HFFc6 (cell line): ENCODE data around the gene GIGYF2. TPM values are rescaled to one million over a fixed set of nuclear protein-coding genes. Genes with fewer than 3 reads are reported as not detected.
A peak's percentile ranks its signal among the peaks of the same experiment; 100 is the strongest.
"Not testable (repeated sequence)": the region's sequence is repeated elsewhere in the genome, so short reads cannot be mapped to it uniquely, and the experiment has no call there.

ENCODE experiments used
- DNase-seq: peaks from one replicate; pipeline ENCODE4 v3.0.0-alpha.2; 2018
- H3K27ac Mint-ChIP-seq: 2 replicates; pipeline ENCODE4 v1.8.0; 2020; ENCODE audit warnings: mild to moderate bottlenecking, mixed read lengths
- H3K27me3 Mint-ChIP-seq: 2 replicates; pipeline ENCODE4 v1.8.0; 2021; ENCODE audit warnings: mild to moderate bottlenecking, moderate library complexity, mixed read lengths; ENCODE audit not compliant: insufficient read depth
- H3K36me3 Mint-ChIP-seq: 2 replicates; pipeline ENCODE4 v1.8.0; 2021; ENCODE audit warnings: low read depth, mixed read lengths
- H3K4me1 Mint-ChIP-seq: 2 replicates; pipeline ENCODE4 v1.8.0; 2020; ENCODE audit warnings: low read depth, mixed read lengths
- H3K4me3 Mint-ChIP-seq: 2 replicates; pipeline ENCODE4 v1.8.0; 2020; ENCODE audit warnings: mild to moderate bottlenecking, moderate library complexity, mixed read lengths
- H3K9me3 Mint-ChIP-seq: 2 replicates; pipeline ENCODE4 v1.8.0; 2020; ENCODE audit warnings: mild to moderate bottlenecking, mixed read lengths
- CTCF ChIP-seq: fragments of 200-600 bp; sonication (generic); IDR thresholded peaks from 2 replicates; pipeline ENCODE4 v1.5.0; 2021; ENCODE audit warnings: antibody characterized with exemption, mild to moderate bottlenecking
- total RNA-seq, 6 experiments: library from RNA; stranded (reverse); fragmentation: NEBNext Ultra II Directional; extraction: Animal tissue kit (Norgen Biotek cat#: 25700); gene quantifications; 2 replicates in 1 of 6; 3 replicates in 5 of 6; pipeline ENCODE4 v1.2.3, GENCODE V29; 2021

GIGYF2 gene
- total RNA-seq, 6 experiments from 2014 or later = 36.9 to 44.6 (median 42.3) TPM

- peak overlapping the region; percentile 54 for H3K27ac Mint-ChIP-seq
- peak overlapping the region; percentile 98 for H3K4me3 Mint-ChIP-seq
- DNase-seq = no peak
- TF ChIP-seq CTCF = no peak
- H3K9me3 Mint-ChIP-seq = no peaks in the 10 kb centered on the region
- peaks cover 29% of the 10 kb centered on the region for H3K4me1 Mint-ChIP-seq
- no peaks in the 10 kb centered on the region for H3K27me3 Mint-ChIP-seq
- peaks cover 28% of the 10 kb centered on the region for H3K36me3 Mint-ChIP-seq
Observed at GRCh38 chr2:232699110-232699509, 2.0 kb downstream of the GIGYF2 start.

GRCh38 chr2:232700154-232700553 is 3.0 kb downstream of the GIGYF2 start:
- H3K9me3 Mint-ChIP-seq = no peaks in the 10 kb centered on the region
- H3K4me3 Mint-ChIP-seq = peak overlapping the region; percentile 98
- no peak for DNase-seq
- H3K4me1 Mint-ChIP-seq = peaks cover 29% of the 10 kb centered on the region
- TF ChIP-seq CTCF = no peak
- H3K27ac Mint-ChIP-seq = peak overlapping the region; percentile 36
- peaks cover 34% of the 10 kb centered on the region for H3K36me3 Mint-ChIP-seq
- no peaks in the 10 kb centered on the region for H3K27me3 Mint-ChIP-seq

- no peaks in the 10 kb centered on the region for H3K27me3 Mint-ChIP-seq
- no peak for DNase-seq
- no peak overlapping the region for H3K27ac Mint-ChIP-seq
- no peaks in the 10 kb centered on the region for H3K4me1 Mint-ChIP-seq
- no peak overlapping the region for H3K4me3 Mint-ChIP-seq
- TF ChIP-seq CTCF = no peak
- H3K9me3 Mint-ChIP-seq = no peaks in the 10 kb centered on the region
- peaks cover 15% of the 10 kb centered on the region for H3K36me3 Mint-ChIP-seq
Observed at GRCh38 chr2:232707076-232707475, 9.9 kb downstream of the GIGYF2 start.

GRCh38 chr2:232713505-232713904 is 16.4 kb downstream of the GIGYF2 start:
- Mint-ChIP-seq H3K9me3 (no peaks in the 10 kb centered on the region), H3K36me3 (peaks cover 24% of the 10 kb centered on the region), H3K4me1 (peaks cover 27% of the 10 kb centered on the region), H3K27ac (no peak overlapping the region), H3K4me3 (no peak overlapping the region), H3K27me3 (no peaks in the 10 kb centered on the region)
- no peak for DNase-seq
- no peak for TF ChIP-seq CTCF

GRCh38 chr2:232714969-232715368 is 17.8 kb downstream of the GIGYF2 start:
- Mint-ChIP-seq H3K4me3 (peak overlapping the region; percentile 21; the same call in 1 of the 2 replicates), H3K27me3 (no peaks in the 10 kb centered on the region), H3K36me3 (peaks cover 35% of the 10 kb centered on the region), H3K4me1 (peaks cover 33% of the 10 kb centered on the region), H3K27ac (peak overlapping the region; percentile 65), H3K9me3 (no peaks in the 10 kb centered on the region)
- peak; percentile 24 for DNase-seq
- TF ChIP-seq CTCF = no peak

GRCh38 chr2:232720056-232720455 is 22.9 kb downstream of the GIGYF2 start:
- H3K4me3 Mint-ChIP-seq, DNase-seq, H3K9me3 Mint-ChIP-seq, H3K27me3 Mint-ChIP-seq, H3K27ac Mint-ChIP-seq: not testable (repeated sequence)
- H3K36me3 Mint-ChIP-seq = peaks cover 37% of the 10 kb centered on the region
- peaks cover 20% of the 10 kb centered on the region for H3K4me1 Mint-ChIP-seq
